GM18505 (cell line): ENCODE data around the gene FOXP1.

ENCODE experiments used
- ATAC-seq: cut with Tn5 transposase; IDR thresholded peaks from one replicate; pipeline ENCODE4 v1.9.1; 2021; ENCODE audit not compliant: unreplicated experiment
- POLR2A ChIP-seq: IDR thresholded peaks from 4 replicates; pipeline ENCODE4 v1.6.1; 2011; ENCODE audit warnings: borderline replicate concordance; ENCODE audit not compliant: insufficient read depth, insufficient read length; ENCODE audit errors: extremely low read depth

Gene FOXP1

DNA sequence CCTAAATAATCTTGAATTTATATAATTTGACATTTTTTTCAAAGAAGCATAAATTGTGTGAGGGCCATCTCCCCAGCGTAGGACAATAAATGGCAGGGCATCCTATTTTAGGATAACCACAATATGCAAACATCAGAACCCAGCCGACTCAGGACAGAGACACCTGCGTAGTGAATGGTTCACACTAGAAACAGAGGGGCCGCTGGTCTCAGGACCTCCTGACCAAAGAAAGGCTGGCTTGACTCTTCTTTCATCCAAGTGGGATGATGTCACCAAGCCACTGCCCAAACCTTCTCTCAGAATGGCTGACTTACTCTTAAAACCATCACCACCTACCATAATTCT, 162.1 kb downstream of the FOXP1 start:
- ATAC-seq: peak; percentile 43

DNA sequence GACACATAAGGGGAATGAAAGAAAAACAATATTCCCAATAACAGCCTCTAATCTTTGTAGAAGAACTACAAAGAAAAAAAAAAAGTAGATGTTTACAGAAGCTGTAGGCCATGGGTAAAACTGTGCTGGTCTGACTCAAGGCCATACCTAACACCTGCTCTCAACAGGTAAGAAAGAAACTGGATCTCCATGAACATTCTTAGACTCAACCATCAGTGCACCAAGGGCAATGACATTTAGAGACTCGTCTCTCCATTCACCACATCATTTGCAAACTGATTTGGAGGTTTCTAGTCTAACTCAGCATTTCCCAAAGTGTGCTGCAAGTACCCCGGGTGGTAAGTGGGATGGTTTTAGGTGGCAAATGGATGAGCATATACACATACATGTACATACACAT, 164.2 kb downstream of the FOXP1 start:
- ATAC-seq: no peak
- no peak for TF ChIP-seq POLR2A

More for the DNA sequence above, 162.1 kb downstream of the FOXP1 start:
- TF ChIP-seq POLR2A: no peak

DNA sequence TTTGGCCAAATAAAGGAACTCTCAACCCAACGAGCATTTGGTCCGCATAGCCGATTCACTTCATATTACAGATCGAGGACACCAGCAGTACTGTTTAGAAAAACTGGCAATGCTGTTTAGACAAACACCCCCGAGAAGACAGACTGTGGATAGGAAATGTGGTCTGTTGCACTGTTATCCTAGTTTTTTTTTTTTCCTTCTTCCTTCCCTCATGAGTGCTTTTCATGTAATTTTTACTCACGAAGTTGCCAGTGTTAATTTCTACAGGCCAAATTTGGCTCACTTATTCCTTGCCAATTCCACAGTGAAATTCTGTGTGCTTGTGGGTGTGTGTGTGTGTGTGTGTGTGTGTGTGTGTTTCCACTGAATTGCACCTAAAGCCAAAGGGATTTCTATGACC, 165.7 kb downstream of the FOXP1 start:
- ATAC-seq: no peak
- TF ChIP-seq POLR2A: no peak

DNA sequence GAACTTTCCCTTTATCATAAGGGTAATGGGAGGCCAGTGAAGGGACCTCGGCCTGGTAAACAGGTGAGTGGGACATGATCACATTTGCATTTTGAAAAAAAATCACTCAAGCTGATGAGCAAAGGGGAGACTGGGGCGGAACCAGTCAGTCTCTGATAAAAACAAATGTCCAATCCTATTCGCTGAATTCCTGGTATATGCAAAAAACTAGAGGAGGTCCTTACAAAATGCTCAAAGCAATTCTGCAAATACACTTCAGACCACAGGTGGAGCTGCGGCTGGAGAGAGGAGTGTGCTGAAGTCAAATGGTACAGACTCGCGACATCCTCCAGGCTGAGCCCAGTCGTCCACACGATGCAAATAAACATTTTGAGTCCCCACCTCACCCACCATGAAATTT, 166.7 kb downstream of the FOXP1 start:
- no peak for ATAC-seq
- no peak for TF ChIP-seq POLR2A

DNA sequence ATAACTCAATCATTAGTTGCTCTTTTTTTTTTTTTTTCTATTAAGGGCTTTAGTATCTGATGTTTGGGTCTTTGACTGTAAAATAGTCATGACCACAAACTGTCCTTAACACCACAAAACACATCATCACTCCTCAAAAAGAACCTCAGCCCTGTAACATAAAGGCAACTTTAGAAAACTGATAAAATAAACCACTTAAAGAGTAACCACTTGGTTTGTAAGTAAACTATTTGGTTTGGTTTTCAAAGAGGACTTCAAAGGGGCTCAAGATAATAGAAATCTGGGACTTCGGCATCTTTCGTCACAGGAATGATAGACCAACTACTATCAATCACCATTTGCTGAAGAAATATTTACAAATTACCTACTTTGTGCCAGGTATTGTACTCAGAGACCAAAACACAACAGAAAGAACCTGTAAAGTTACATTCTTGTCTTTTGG, 167.8 kb downstream of the FOXP1 start:
- no peak for TF ChIP-seq POLR2A
- ATAC-seq: no peak

DNA sequence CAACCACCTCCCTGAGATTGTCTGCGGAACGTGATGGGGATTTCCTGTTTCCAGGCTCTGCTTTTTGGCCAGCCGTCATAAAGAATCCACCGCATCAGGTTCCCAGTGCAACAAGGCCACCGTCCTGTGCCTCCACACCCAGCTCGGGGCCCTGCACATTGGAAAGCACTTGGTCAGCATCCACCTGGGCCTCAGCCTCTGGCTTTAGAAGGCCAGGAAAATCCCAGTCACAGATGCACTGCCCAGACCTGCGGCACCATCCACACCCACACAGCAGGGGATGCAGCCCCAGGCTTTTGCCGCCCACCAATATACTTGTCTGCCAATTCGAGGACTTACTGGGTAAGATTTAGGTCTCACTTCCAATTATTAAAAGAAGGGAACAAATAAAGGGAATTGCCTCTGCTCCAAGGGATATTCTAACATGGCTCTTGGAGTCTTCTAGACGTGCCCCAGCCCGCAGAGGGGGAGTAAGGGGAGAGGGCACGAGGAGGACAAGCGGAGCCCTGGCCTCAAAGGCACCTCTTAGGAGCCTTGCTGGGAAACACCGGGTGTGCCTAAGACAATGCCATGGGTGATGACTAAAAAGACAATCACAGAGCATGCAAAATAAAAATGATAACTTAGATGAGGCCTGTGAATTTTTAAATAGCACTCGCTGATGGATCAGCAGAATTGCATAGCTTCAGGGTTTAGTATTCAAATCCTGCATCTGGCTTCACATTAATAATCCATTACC, 169.2 kb downstream of the FOXP1 start:
- TF ChIP-seq POLR2A: no peak
- ATAC-seq: no peak

DNA sequence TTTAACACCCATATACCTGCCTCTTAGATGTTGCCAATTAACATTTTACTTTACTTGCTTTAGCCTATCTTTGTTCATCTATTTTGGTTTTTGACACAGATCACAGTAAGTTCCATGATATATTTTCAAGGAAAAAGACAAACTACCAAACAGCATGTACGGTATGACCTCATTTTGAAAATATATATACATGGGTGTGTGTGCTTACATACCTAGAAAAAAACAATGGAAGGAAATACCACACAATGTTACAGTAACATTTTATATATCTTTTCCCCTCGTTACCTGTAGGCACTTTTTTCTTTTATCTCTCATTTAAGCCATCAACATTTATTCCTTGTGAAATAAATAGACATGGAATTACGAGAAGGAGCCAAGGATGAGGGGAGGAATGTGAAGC, 170.0 kb downstream of the FOXP1 start:
- no peak for ATAC-seq
- TF ChIP-seq POLR2A: no peak

DNA sequence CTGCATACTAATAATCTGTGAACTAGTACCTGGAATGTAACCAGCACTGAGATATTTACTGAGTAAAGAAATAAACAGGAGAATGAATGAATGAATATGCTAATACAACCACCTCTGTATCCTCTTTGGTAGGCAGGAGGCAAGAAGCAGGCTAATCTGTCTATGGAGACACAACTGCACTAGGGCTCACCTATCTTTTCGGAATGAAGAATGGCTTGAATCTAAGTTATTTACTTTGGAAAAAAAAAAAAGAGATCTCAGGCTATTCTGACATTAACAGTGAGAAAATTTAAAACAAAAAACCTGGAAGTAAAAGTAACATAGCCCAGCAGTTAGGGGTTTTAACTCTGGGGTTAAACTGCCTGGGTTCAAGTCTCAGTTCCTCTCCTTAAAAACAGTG, 174.2 kb downstream of the FOXP1 start:
- ATAC-seq: no peak
- no peak for TF ChIP-seq POLR2A

DNA sequence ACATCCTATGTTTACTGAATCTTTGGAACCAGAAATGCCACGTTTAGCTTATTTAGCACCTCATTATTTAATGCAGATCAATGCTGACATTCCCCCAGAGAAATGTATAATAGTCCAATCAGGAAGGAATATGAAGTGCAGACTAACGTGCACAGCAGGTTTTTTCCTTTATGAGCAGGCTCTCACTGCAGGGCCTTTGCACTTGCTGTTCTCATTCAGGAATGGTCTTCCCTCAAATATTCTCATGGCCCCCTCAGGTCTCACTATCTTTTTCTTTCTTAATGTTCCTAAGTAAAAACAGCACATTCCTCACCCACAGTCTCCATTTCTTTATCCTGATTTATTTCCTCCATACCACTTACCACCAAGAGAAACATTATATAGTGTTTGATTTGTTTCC, 174.6 kb downstream of the FOXP1 start:
- no peak for ATAC-seq
- no peak for TF ChIP-seq POLR2A

DNA sequence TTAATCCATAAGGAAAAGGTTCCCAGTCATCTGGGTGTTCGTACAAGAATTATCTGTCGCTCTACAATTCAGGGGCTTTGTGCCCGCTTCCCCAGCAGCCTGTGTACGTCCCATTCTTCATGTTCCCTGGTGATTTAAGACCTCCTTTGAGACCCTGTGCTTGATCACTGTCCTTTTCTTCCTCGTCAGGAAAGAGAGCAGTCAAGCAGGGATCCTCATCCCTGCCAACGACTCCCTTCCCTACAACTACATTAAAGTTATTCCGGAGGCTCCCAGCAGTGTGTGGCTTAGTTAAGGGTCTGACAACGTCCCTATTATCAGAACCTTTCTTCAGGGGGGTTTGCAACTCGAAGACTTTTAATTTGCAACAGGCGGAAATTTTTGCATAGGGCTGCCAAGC, 175.7 kb downstream of the FOXP1 start:
- TF ChIP-seq POLR2A: no peak
- ATAC-seq: no peak

DNA sequence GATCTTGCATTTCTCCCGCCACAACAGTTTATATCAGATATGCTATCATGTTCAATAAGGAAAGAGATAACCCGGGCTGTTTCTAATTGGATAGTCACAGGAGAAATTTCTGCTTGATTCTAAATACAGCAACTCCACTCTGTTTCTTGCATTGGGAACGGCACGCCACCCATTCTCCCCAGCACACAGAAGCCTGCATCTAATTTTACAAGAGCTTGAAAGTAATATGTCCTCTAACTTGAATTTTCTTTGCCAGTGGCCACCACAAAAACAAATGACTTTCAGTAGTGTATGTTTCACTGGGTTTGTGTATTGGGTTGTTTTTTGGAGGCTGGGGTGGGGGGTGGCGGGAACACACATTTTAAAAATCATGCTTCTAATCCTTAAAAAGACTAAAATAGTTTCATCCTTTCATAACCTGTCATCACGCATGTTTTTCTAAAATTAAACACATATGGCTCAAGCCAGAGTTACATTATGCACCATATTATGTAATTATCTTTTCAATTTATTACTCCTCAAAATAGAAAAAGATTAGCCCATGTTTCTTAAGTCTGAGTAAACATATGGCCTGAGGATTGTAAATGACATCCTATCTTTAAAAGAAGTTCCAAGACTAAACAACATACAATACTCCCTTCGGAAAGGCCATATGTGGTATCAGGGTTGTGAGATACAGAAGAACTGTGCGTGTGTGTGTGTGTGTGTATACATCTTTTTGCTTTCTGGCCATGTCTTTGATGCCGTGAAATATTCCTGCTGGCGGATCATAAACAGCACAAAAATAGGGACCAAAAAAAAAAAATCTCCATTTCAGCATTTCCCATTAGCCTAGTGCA, 176.3 kb downstream of the FOXP1 start:
- TF ChIP-seq POLR2A: no peak
- ATAC-seq: no peak

DNA sequence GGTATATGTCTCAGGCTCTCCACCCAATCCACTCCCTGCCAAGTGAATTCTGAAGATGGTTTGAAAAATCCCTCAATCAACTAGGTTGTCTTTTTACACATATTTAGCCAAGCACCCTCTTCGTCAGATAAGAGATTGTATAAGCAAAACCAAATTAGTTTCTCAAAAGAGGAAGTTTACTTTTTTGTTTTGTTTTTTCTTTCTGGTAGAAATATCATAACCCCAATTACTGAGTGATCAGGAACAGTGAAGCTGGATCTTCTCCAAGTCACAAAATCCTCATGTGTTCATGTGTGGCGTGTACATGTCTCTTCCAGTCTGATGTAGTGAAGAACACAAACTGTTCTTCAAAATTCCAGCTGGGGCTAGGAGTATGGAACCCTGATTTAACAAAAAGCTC, 180.6 kb downstream of the FOXP1 start:
- no peak for ATAC-seq
- no peak for TF ChIP-seq POLR2A

DNA sequence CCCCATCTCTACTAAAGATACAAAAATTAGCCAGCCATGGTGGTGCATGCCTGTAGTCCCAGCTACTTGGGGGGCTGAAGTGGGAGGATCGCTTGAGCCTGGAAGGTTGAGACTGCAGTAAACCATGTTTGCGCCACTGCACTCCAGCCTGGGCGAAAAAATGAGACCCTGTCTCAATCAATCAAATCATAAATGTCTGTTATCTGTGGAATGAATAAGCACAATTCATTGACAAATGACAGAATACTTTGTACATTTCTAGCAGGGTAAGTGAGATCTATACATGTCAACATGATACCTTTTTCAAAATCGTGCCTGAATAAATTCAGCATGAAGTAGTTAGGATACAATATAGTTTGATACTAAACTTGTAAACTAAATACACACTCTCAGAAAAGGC, 181.2 kb downstream of the FOXP1 start:
- no peak for TF ChIP-seq POLR2A
- ATAC-seq: no peak

DNA sequence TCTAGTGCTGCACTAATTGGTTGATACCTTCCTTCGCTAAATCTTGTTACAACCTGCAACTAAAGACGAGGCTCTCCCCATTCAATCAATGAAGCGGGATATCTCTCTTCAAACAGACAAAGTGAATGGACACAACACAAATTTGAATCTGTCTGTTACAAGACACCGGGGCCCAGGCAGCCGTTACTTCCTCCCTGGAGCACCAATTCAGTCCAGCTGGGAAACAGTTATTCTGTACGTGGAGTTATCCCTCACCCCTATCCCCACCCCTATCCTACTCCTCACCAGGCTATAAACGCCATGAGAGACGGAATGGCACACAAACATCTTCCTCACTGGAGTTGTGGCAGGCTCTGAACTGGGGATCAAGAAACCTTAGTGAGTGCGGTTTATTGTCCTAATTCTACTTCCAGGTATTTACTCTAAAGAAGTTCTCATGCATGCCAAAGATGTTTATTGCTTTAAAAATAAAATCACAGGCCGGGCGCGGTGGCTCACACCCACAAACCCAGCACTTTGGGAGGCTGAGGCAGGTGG, 181.8 kb downstream of the FOXP1 start:
- no peak for ATAC-seq
- TF ChIP-seq POLR2A: no peak

DNA sequence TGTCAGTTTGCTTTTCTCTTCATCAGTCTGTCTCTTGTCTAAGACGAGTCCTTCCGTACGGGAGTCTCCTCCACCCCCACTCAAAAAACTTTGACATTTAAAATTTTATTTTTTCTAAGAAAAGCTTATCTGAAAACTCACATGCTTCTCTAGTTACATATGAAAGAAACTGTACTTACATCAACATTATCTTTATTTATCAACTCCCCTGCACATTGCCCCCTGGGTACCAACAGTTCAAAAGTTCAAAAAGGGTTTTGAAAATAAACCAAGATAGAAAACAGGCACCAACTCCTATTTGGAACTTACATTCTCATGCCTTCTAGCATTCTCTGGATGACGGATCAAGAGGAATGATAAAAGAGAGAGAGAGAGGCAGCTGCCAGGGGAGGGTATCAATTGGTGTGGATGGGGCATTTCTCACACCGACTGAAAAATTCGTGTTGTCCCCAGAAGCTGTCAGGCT, 182.5 kb downstream of the FOXP1 start:
- no peak for TF ChIP-seq POLR2A
- ATAC-seq: no peak

DNA sequence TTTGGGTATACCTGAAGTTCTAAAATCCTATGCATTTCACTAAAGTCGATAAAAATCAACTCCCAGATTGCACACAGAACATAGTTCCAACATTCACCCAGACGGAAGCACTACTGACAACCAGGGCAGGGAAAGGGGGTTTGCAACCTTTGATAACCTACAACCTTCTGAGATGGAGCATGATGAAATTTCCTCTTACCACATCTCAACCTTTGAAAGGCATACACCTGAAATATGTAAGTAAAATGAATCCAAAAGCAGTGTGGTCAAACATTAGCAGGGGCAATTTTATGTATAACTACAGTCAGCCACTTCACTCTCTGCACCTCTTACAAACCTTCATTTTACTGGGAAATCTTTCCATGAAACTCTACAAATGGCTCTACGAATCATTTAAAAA, 184.1 kb downstream of the FOXP1 start:
- no peak for ATAC-seq
- no peak for TF ChIP-seq POLR2A
